Suprapubic skin (tissue), 4 donors: ENCODE measurements around the gene EDARADD. TPM values are rescaled to one million over a fixed set of nuclear protein-coding genes. Genes with fewer than 3 reads are reported as not detected.

Experiments used
- DNase-seq, 2 donors: peaks; one replicate each; pipeline ENCODE4 v3.0.0-alpha.2; 2019; ENCODE audit warnings: low spot score in 2 of 2
- H3K27ac ChIP-seq: fragments of 200-600 bp; sonication (generic); one replicate; pipeline ENCODE4 v1.5.1; 2019
- H3K27me3 ChIP-seq: fragments of 200-600 bp; sonication (generic); one replicate; pipeline ENCODE4 v1.5.1; 2019
- H3K36me3 ChIP-seq: fragments of 200-600 bp; sonication (generic); one replicate; pipeline ENCODE4 v1.5.1; 2019
- H3K4me1 ChIP-seq: fragments of 200-600 bp; sonication (generic); one replicate; pipeline ENCODE4 v1.5.1; 2019
- H3K4me3 ChIP-seq: fragments of 200-600 bp; sonication (generic); one replicate; pipeline ENCODE4 v1.5.1; 2019; ENCODE audit warnings: mild to moderate bottlenecking
- H3K9me3 ChIP-seq: fragments of 200-600 bp; sonication (generic); one replicate; pipeline ENCODE4 v1.5.1; 2019
- EP300 ChIP-seq: sonication (generic); formaldehyde crosslinking; IDR thresholded peaks from one replicate; pipeline ENCODE4 v1.6.1; 2017; ENCODE audit warnings: antibody characterized with exemption
- POLR2A ChIP-seq, 2 donors: fragments of 450-650 bp; IDR thresholded peaks; one replicate each; pipeline ENCODE4 v1.6.1; 2017; ENCODE audit warnings: antibody characterized with exemption in 2 of 2, mild to moderate bottlenecking in 2 of 2, moderate library complexity in 2 of 2
- POLR2AphosphoS5 ChIP-seq, 3 donors: sonication (generic); formaldehyde crosslinking; IDR thresholded peaks; one replicate each; pipeline ENCODE4 v1.6.1; 2017; ENCODE audit warnings: antibody characterized with exemption in 3 of 3
- WGBS: methylation state at CpG from one replicate; pipeline ENCODE4 v1.1.5; 2018; 5-methylcytosine and 5-hydroxymethylcytosine counted together
- total RNA-seq, 4 donors: library from RNA; depleted of rRNA; stranded (reverse); fragments of >200 nt; gene quantifications; one replicate each; pipeline ENCODE4 v1.1.0, GENCODE V29; 2016
- TF ChIP-seq, protein P1 (sequence below), 2 donors: fragments of 200-600 bp in 1 of 2; fragments of 450-650 bp in 1 of 2; sonication (generic) in 1 of 2; IDR thresholded peaks; one replicate each; pipeline ENCODE4 v1.5.1; 2016 to 2019; ENCODE audit warnings: antibody characterized with exemption in 2 of 2, mild to moderate bottlenecking in 1 of 2, moderate library complexity in 1 of 2

Gene EDARADD
- total RNA-seq, 4 donors from 2014 or later: 5.5 to 10.1 (median 7.6) TPM

DNA sequence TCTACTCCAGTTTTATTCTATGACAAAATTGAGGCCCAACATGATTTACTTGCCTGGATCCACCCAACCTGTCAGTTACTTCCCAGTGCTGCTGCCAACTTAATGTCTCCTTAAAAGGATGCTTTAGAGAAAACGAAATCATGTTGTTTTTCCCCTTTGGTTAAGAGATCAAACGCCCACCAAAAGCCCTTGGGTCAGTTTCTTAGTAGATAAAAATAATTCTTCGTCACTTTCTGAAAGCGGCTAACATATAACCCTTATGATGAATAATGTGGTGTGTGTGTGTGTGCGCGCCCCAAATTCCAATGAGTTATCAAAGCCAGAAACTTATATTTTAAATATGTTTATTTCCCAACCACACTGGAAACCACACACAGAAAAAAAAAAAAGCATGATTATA is 77.0 kb downstream of the EDARADD start:
- TF ChIP-seq POLR2AphosphoS5 (IDR thresholded peaks at IDR 0.05): no peak
- no peak for TF ChIP-seq EP300
- TF ChIP-seq POLR2A (IDR thresholded peaks at IDR 0.05): no peak
- TF ChIP-seq, protein P1, sequence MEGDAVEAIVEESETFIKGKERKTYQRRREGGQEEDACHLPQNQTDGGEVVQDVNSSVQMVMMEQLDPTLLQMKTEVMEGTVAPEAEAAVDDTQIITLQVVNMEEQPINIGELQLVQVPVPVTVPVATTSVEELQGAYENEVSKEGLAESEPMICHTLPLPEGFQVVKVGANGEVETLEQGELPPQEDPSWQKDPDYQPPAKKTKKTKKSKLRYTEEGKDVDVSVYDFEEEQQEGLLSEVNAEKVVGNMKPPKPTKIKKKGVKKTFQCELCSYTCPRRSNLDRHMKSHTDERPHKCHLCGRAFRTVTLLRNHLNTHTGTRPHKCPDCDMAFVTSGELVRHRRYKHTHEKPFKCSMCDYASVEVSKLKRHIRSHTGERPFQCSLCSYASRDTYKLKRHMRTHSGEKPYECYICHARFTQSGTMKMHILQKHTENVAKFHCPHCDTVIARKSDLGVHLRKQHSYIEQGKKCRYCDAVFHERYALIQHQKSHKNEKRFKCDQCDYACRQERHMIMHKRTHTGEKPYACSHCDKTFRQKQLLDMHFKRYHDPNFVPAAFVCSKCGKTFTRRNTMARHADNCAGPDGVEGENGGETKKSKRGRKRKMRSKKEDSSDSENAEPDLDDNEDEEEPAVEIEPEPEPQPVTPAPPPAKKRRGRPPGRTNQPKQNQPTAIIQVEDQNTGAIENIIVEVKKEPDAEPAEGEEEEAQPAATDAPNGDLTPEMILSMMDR (IDR thresholded peaks at IDR 0.05): no peak
- no peaks in the 10 kb centered on the region for H3K27me3 ChIP-seq
- 56% methylated on average over 6 of the region's 6 CpGs for WGBS
- H3K4me3 ChIP-seq: no peak overlapping the region
- no peak overlapping the region for H3K27ac ChIP-seq
- no peak for DNase-seq
- no peaks in the 10 kb centered on the region for H3K36me3 ChIP-seq
- H3K9me3 ChIP-seq: no peaks in the 10 kb centered on the region
- peaks cover 23% of the 10 kb centered on the region for H3K4me1 ChIP-seq

DNA sequence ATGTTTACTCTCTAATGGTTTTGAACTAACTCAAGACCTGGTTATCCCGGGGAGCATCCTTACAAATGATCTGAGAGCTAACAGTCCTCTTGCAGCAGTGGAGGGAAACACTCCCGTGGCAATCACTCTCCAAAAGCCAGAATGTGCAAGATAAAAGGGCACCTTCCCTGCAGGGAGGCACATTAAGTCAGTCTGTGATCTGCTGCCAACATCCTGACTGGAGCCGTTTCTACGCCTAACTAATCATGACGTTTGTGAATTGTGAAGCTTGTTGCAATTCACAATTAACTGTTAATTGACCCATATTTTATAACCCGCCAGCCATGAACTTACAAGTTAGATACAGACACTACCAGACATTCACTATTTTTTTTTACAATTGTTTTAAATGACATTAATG is 77.6 kb downstream of the EDARADD start:
- Histone ChIP-seq H3K4me3 (no peak overlapping the region), H3K27me3 (no peaks in the 10 kb centered on the region), H3K4me1 (peaks cover 20% of the 10 kb centered on the region), H3K9me3 (no peaks in the 10 kb centered on the region), H3K36me3 (no peaks in the 10 kb centered on the region), H3K27ac (no peak overlapping the region)
- no peak for DNase-seq
- TF ChIP-seq, protein P1 (IDR thresholded peaks at IDR 0.05): no peak
- TF ChIP-seq EP300 (no peak), POLR2A (IDR thresholded peaks at IDR 0.05) (no peak), POLR2AphosphoS5 (IDR thresholded peaks at IDR 0.05) (no peak)
- 16% methylated on average over 6 of the region's 6 CpGs for WGBS

DNA sequence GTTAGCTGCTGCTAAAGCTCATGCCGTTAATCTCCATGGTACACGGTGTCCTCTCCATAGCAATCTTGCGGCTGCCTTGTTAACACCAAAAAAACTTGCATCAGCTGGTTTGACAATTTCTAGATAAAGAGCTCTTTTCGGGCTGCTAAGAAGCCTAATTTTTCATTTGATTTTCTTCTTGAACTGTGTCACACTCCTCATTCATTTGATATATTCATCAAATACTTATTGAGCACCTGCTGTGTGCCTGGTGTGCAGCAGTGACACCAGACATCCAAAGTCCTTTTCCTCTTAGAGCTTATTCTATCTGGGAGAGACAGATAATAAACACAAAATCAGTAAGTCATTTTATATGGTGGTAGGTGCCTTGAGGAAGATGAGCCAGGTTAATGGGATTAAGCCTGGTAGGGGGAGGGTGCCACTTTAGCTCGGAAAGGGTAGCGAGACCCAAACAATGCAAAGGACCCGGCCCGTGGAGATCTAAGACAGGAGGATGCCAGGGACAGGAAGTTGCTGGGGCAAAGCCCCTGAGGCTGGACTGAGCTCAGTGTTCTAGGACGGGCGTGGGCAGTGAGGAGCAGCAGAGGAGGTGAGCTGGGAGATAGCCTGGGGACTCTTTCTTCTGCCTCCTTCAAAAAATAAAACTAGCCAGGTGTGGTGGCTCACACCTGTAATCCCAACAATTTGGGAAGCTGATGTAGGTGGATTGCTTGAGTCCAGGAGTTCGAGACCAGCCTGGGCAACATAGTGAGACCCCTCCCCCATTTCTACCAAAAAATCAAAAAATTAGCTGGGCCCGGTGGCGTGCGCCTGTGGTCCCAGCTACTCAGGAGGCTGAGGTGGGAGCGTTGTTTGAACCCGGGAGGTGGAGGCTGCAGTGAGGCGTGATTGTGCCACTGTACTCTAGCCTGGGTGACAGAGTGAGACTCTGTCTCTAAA is 79.0 kb downstream of the EDARADD start:
- no peak overlapping the region for H3K27ac ChIP-seq
- no peak for DNase-seq
- peaks cover 19% of the 10 kb centered on the region for H3K4me1 ChIP-seq
- no peaks in the 10 kb centered on the region for H3K27me3 ChIP-seq
- 79% methylated on average over 17 of the region's 17 CpGs for WGBS
- H3K4me3 ChIP-seq: no peak overlapping the region
- no peaks in the 10 kb centered on the region for H3K36me3 ChIP-seq
- no peak for TF ChIP-seq EP300
- TF ChIP-seq POLR2A (IDR thresholded peaks at IDR 0.05): no peak
- no peak for TF ChIP-seq POLR2AphosphoS5 (IDR thresholded peaks at IDR 0.05)
- TF ChIP-seq, protein P1 (IDR thresholded peaks at IDR 0.05): no peak
- no peaks in the 10 kb centered on the region for H3K9me3 ChIP-seq

DNA sequence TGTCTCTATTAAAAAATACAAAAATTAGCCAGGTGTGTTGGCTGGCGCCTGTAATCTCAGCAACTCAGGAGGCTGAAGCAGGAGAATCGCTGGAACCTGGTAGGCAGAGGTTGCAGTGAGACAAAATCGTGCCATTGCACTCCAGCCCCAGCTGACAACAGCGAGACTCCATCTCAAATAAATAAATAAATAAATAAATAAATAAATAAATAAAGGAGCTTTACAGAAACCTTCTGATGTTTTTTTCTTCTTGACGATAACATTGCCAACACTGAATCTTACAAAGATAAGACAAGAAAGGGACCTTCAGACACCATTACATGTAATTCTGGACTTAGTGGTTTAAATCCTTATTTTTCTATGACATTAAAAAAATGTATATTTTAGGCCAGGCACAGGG is 81.9 kb downstream of the EDARADD start:
- Histone ChIP-seq H3K4me3 (no peak overlapping the region), H3K4me1 (peaks cover 19% of the 10 kb centered on the region), H3K27me3 (no peaks in the 10 kb centered on the region), H3K36me3 (no peaks in the 10 kb centered on the region), H3K9me3 (no peaks in the 10 kb centered on the region), H3K27ac (no peak overlapping the region)
- no peak for TF ChIP-seq POLR2AphosphoS5 (IDR thresholded peaks at IDR 0.05)
- no peak for DNase-seq
- 93% methylated on average over 5 of the region's 5 CpGs for WGBS

DNA sequence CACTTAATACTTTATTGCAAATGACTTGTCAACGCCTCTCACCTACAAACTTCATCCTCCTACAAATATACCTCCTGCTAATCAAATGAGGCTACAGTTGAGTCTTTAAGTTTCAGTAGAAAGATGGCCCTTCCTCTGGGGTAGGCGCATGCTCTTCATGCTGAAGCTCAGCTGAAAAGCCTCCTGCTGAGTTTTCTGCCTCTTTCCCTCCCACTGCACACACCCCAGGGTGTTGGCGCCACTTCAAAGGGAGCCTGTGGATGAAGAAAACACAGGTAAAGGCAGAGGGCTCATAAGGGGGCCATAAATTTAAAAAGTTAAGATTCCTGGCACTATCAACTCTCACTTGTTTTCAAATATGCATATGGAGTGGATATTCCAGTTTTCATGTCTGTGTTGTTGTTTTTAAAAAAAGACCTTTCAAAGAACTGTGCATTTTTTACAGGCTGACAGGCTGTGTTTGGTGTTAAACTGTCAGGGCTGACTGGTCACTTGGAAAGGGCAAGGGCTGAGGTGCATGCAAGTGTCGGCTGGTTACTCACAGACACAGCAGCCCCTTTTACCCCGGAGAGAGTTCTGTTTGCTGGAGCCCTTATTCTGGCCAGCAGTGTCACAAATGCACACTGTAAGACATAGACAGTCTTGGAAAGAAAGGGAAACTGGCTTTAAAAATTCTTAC is 86.8 kb downstream of the EDARADD start:
- no peaks in the 10 kb centered on the region for H3K27me3 ChIP-seq
- H3K4me3 ChIP-seq: no peak overlapping the region
- H3K36me3 ChIP-seq: no peaks in the 10 kb centered on the region
- TF ChIP-seq EP300 (no peak), POLR2AphosphoS5 (IDR thresholded peaks at IDR 0.05) (no peak), POLR2A (IDR thresholded peaks at IDR 0.05) (no peak)
- TF ChIP-seq, protein P1 (IDR thresholded peaks at IDR 0.05): no peak
- no peaks in the 10 kb centered on the region for H3K9me3 ChIP-seq
- 49% methylated on average over 5 of the region's 5 CpGs for WGBS
- no peaks in the 10 kb centered on the region for H3K4me1 ChIP-seq
- no peak overlapping the region for H3K27ac ChIP-seq
- no peak for DNase-seq
